HepG2 (cell line): ENCODE results near the gene GPR162. TPM values are rescaled to one million over a fixed set of nuclear protein-coding genes. Genes with fewer than 3 reads are reported as not detected.

Experiments
- EED ChIP-seq: sonication (generic); formaldehyde crosslinking; IDR thresholded peaks from 2 replicates; pipeline ENCODE4 v1.5.0; 2020; ENCODE audit warnings: mild to moderate bottlenecking, missing genetic modification reagents
- ESRRA ChIP-seq: sonication (generic); formaldehyde crosslinking; IDR thresholded peaks from 2 replicates; pipeline ENCODE4 v1.5.1; 2020; ENCODE audit warnings: mild to moderate bottlenecking, low read depth, missing genetic modification reagents
- KDM5A ChIP-seq: fragments of 200-600 bp; sonication (generic); IDR thresholded peaks from 2 replicates; pipeline ENCODE4 v1.7.0; 2018; ENCODE audit warnings: antibody characterized with exemption, mild to moderate bottlenecking, low read length, borderline replicate concordance
- LCORL ChIP-seq, 2 experiments: fragments of 450-650 bp in 1 of 2; sonication (generic) in 1 of 2; formaldehyde crosslinking in 1 of 2; IDR thresholded peaks; 2 replicates each; pipeline versions ENCODE4 v1.5.0 to v1.6.1; 2017 to 2020; ENCODE audit warnings: antibody characterized with exemption in 1 of 2, missing genetic modification reagents in 1 of 2
- MYNN ChIP-seq: sonication (generic); formaldehyde crosslinking; IDR thresholded peaks from 2 replicates; pipeline ENCODE4 v1.4.0; 2020; ENCODE audit warnings: mild to moderate bottlenecking, low read depth, missing genetic modification reagents
- NFATC3 ChIP-seq: sonication (generic); formaldehyde crosslinking; IDR thresholded peaks from 2 replicates; pipeline ENCODE4 v1.5.1; 2020; ENCODE audit warnings: mild to moderate bottlenecking, missing genetic modification reagents
- PCBP1 ChIP-seq: fragments of 200-400 bp; formaldehyde crosslinking; IDR thresholded peaks from 2 replicates; pipeline ENCODE4 v1.6.1; 2017; ENCODE audit warnings: mild to moderate bottlenecking, low read depth, low read length, borderline replicate concordance
- TAF1 ChIP-seq: sonication (generic); formaldehyde crosslinking; IDR thresholded peaks from 2 replicates; pipeline ENCODE4 v1.4.0; 2020; ENCODE audit warnings: missing genetic modification reagents
- TP53 ChIP-seq: sonication (generic); formaldehyde crosslinking; conservative IDR thresholded peaks from 2 replicates; pipeline ENCODE4 v1.4.0; 2020; ENCODE audit warnings: missing genetic modification reagents
- ZFP82 ChIP-seq: sonication (generic); formaldehyde crosslinking; IDR thresholded peaks from 2 replicates; pipeline ENCODE4 v1.5.1; 2020; ENCODE audit warnings: mild to moderate bottlenecking, missing genetic modification reagents, borderline replicate concordance
- ZFP90 ChIP-seq: sonication (generic); formaldehyde crosslinking; IDR thresholded peaks from 2 replicates; pipeline ENCODE4 v1.8.0; 2022; ENCODE audit warnings: missing genetic modification reagents, mild to moderate bottlenecking, inconsistent platforms, borderline replicate concordance
- ZNF282 ChIP-seq: fragments of 450-650 bp; IDR thresholded peaks from 2 replicates; pipeline ENCODE4 v1.6.1; 2018; ENCODE audit not compliant: partially characterized antibody
- ZNF777 ChIP-seq: sonication (generic); formaldehyde crosslinking; IDR thresholded peaks from 2 replicates; pipeline ENCODE4 v1.4.0; 2020; ENCODE audit warnings: missing genetic modification reagents
- polyA plus RNA-seq, 8 experiments: library from polyadenylated mRNA; depleted of rRNA in 3 of 8; stranded (reverse) in 7 of 8; unstranded in 1 of 8; fragments of >200 nt; fragmentation: Illumina TruSeq in 4 of 8; extraction: Trizol in 4 of 8; gene quantifications; 2 replicates each; pipeline versions ENCODE4 v1.2.1 to v1.2.3, GENCODE V29; 2011 to 2016; ENCODE audit warnings: low read depth in 4 of 8, missing spikeins in 1 of 8, mixed read lengths in 1 of 8; ENCODE audit not compliant: insufficient read depth in 1 of 8
- total RNA-seq, 5 experiments: library from RNA; depleted of rRNA; stranded (reverse); fragments of >200 nt; fragmentation: Illumina TruSeq; extraction: Trizol; gene quantifications; 2 replicates each; pipeline ENCODE4 v1.2.3, GENCODE V29; 2016; ENCODE audit warnings: low read depth in 1 of 5
- TF ChIP-seq, protein P1 (sequence below): sonication (generic); formaldehyde crosslinking; IDR thresholded peaks from 2 replicates; pipeline ENCODE4 v1.4.0; 2020; ENCODE audit warnings: missing genetic modification reagents, borderline replicate concordance
- TF ChIP-seq, protein P2 (sequence below): sonication (generic); formaldehyde crosslinking; IDR thresholded peaks from 2 replicates; pipeline ENCODE4 v1.8.1; 2023; ENCODE audit warnings: mild to moderate bottlenecking, missing genetic modification reagents
- TF ChIP-seq, protein P3 (sequence below): sonication (generic); formaldehyde crosslinking; IDR thresholded peaks from 2 replicates; pipeline ENCODE4 v1.5.0; 2020; ENCODE audit warnings: mild to moderate bottlenecking, missing genetic modification reagents, moderate library complexity
- TF ChIP-seq, protein P4 (sequence below): sonication (generic); formaldehyde crosslinking; IDR thresholded peaks from 2 replicates; pipeline ENCODE4 v1.5.0; 2020; ENCODE audit warnings: mild to moderate bottlenecking, missing genetic modification reagents
- TF ChIP-seq, protein P5 (sequence below): sonication (generic); formaldehyde crosslinking; IDR thresholded peaks from 2 replicates; pipeline ENCODE4 v1.4.0; 2020; ENCODE audit warnings: missing genetic modification reagents

GPR162 gene
- total and polyA plus RNA-seq, 2 of the 13 experiments (the other 11 are each of a cell fraction or from before 2014, with no cell fraction given): 0.08 TPM; not detected in 1

- TF ChIP-seq, protein P1, sequence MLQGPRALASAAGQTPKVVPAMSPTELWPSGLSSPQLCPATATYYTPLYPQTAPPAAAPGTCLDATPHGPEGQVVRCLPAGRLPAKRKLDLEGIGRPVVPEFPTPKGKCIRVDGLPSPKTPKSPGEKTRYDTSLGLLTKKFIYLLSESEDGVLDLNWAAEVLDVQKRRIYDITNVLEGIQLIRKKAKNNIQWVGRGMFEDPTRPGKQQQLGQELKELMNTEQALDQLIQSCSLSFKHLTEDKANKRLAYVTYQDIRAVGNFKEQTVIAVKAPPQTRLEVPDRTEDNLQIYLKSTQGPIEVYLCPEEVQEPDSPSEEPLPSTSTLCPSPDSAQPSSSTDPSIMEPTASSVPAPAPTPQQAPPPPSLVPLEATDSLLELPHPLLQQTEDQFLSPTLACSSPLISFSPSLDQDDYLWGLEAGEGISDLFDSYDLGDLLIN (CRISPR knock-in tag): no peak
- TF ChIP-seq NFATC3 (CRISPR knock-in tag) (no peak), PCBP1 (0 out of 2 replicates have a peak, but pooled peaks have one; percentile 17), ZNF282 (no peak), ZFP90 (CRISPR knock-in tag) (peak; percentile 66; the same call in 1 of the 2 replicates), ZFP82 (no peak), TAF1 (CRISPR knock-in tag) (no peak), LCORL (IDR thresholded peaks at IDR 0.05) (no peak), LCORL (CRISPR knock-in tag; IDR thresholded peaks at IDR 0.05) (peak; percentile 66; the same call in 1 of the 2 replicates), EED (CRISPR knock-in tag) (no peak), MYNN (CRISPR knock-in tag) (no peak), ZNF777 (no peak), KDM5A (no peak), TP53 (CRISPR knock-in tag) (no peak), ESRRA (CRISPR knock-in tag) (no peak)
- TF ChIP-seq, protein P2, sequence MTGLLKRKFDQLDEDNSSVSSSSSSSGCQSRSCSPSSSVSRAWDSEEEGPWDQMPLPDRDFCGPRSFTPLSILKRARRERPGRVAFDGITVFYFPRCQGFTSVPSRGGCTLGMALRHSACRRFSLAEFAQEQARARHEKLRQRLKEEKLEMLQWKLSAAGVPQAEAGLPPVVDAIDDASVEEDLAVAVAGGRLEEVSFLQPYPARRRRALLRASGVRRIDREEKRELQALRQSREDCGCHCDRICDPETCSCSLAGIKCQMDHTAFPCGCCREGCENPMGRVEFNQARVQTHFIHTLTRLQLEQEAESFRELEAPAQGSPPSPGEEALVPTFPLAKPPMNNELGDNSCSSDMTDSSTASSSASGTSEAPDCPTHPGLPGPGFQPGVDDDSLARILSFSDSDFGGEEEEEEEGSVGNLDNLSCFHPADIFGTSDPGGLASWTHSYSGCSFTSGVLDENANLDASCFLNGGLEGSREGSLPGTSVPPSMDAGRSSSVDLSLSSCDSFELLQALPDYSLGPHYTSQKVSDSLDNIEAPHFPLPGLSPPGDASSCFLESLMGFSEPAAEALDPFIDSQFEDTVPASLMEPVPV: no peak; the same call in 1 of the 2 replicates
- TF ChIP-seq, protein P3, sequence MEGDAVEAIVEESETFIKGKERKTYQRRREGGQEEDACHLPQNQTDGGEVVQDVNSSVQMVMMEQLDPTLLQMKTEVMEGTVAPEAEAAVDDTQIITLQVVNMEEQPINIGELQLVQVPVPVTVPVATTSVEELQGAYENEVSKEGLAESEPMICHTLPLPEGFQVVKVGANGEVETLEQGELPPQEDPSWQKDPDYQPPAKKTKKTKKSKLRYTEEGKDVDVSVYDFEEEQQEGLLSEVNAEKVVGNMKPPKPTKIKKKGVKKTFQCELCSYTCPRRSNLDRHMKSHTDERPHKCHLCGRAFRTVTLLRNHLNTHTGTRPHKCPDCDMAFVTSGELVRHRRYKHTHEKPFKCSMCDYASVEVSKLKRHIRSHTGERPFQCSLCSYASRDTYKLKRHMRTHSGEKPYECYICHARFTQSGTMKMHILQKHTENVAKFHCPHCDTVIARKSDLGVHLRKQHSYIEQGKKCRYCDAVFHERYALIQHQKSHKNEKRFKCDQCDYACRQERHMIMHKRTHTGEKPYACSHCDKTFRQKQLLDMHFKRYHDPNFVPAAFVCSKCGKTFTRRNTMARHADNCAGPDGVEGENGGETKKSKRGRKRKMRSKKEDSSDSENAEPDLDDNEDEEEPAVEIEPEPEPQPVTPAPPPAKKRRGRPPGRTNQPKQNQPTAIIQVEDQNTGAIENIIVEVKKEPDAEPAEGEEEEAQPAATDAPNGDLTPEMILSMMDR (CRISPR knock-in tag): peak; percentile 95
- TF ChIP-seq, protein P4, sequence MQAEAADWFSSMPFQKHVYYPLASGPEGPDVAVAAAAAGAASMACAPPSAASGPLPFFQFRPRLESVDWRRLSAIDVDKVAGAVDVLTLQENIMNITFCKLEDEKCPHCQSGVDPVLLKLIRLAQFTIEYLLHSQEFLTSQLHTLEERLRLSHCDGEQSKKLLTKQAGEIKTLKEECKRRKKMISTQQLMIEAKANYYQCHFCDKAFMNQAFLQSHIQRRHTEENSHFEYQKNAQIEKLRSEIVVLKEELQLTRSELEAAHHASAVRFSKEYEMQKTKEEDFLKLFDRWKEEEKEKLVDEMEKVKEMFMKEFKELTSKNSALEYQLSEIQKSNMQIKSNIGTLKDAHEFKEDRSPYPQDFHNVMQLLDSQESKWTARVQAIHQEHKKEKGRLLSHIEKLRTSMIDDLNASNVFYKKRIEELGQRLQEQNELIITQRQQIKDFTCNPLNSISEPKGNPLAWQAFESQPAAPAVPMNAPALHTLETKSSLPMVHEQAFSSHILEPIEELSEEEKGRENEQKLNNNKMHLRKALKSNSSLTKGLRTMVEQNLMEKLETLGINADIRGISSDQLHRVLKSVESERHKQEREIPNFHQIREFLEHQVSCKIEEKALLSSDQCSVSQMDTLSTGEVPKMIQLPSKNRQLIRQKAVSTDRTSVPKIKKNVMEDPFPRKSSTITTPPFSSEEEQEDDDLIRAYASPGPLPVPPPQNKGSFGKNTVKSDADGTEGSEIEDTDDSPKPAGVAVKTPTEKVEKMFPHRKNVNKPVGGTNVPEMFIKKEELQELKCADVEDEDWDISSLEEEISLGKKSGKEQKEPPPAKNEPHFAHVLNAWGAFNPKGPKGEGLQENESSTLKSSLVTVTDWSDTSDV: no peak
- TF ChIP-seq, protein P5, sequence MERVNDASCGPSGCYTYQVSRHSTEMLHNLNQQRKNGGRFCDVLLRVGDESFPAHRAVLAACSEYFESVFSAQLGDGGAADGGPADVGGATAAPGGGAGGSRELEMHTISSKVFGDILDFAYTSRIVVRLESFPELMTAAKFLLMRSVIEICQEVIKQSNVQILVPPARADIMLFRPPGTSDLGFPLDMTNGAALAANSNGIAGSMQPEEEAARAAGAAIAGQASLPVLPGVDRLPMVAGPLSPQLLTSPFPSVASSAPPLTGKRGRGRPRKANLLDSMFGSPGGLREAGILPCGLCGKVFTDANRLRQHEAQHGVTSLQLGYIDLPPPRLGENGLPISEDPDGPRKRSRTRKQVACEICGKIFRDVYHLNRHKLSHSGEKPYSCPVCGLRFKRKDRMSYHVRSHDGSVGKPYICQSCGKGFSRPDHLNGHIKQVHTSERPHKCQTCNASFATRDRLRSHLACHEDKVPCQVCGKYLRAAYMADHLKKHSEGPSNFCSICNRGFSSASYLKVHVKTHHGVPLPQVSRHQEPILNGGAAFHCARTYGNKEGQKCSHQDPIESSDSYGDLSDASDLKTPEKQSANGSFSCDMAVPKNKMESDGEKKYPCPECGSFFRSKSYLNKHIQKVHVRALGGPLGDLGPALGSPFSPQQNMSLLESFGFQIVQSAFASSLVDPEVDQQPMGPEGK (CRISPR knock-in tag): no peak
Measured at GRCh38 chr12:6825398-6826124, 3.9 kb downstream of the GPR162 start (continued).
